Mesothelial cell of epicardium (in vitro differentiated cells): ENCODE measurements around the gene RETREG3. TPM values are rescaled to one million over a fixed set of nuclear protein-coding genes. Genes with fewer than 3 reads are reported as not detected.
"Not testable (repeated sequence)": the region's sequence is repeated elsewhere in the genome, so short reads cannot be mapped to it uniquely, and the experiment has no call there.

Source experiments
- DNase-seq, 2 experiments: peaks; one replicate each; pipeline ENCODE4 v3.0.0; 2021; ENCODE audit warnings: low spot score in 2 of 2; ENCODE audit not compliant: unreplicated experiment in 2 of 2
- H3K27ac Mint-ChIP-seq: 2 replicates; pipeline ENCODE4 v1.8.0; 2021; ENCODE audit warnings: mixed read lengths
- H3K27me3 Mint-ChIP-seq: 2 replicates; pipeline ENCODE4 v1.8.0; 2021; ENCODE audit warnings: low read depth, mixed read lengths
- H3K36me3 Mint-ChIP-seq: 2 replicates; pipeline ENCODE4 v1.8.0; 2021; ENCODE audit warnings: mixed read lengths
- H3K4me1 Mint-ChIP-seq: 2 replicates; pipeline ENCODE4 v1.8.0; 2021; ENCODE audit warnings: mixed read lengths
- H3K4me3 Mint-ChIP-seq: 2 replicates; pipeline ENCODE4 v1.8.0; 2021; ENCODE audit warnings: mild to moderate bottlenecking, moderate library complexity, mixed read lengths
- H3K9me3 Mint-ChIP-seq: 2 replicates; pipeline ENCODE4 v1.8.0; 2021; ENCODE audit warnings: mixed read lengths
- CTCF ChIP-seq: fragments of 200-600 bp; sonication (generic); IDR thresholded peaks from one replicate; pipeline ENCODE4 v1.5.0; 2021; ENCODE audit warnings: antibody characterized with exemption; ENCODE audit not compliant: unreplicated experiment
- total RNA-seq: library from RNA; stranded (reverse); gene quantifications from 3 replicates; pipeline ENCODE4 v1.2.1, GENCODE V29; 2021

The RETREG3 gene
- total RNA-seq, 1 donor from 2014 or later, result 77.7 TPM

- peaks cover 20% of the 10 kb centered on the region for H3K36me3 Mint-ChIP-seq
- H3K4me3 Mint-ChIP-seq, result no peak overlapping the region
- no peaks in the 10 kb centered on the region for H3K27me3 Mint-ChIP-seq
- H3K27ac Mint-ChIP-seq, result no peak overlapping the region
- H3K9me3 Mint-ChIP-seq, result no peaks in the 10 kb centered on the region
- no peak for TF ChIP-seq CTCF
- no peaks in the 10 kb centered on the region for H3K4me1 Mint-ChIP-seq
- DNase-seq, result no peak
Measured at GRCh38 chr17:42543190-42544079, 65.7 kb downstream of the RETREG3 start.

- no peaks in the 10 kb centered on the region for H3K27me3 Mint-ChIP-seq
- H3K4me3 Mint-ChIP-seq, result no peak overlapping the region
- H3K27ac Mint-ChIP-seq, result peak overlapping the region; percentile 64
- H3K36me3 Mint-ChIP-seq, result peaks cover 22% of the 10 kb centered on the region
- no peaks in the 10 kb centered on the region for H3K9me3 Mint-ChIP-seq
- H3K4me1 Mint-ChIP-seq, result peaks cover 11% of the 10 kb centered on the region
- DNase-seq, result no peak
- no peak for TF ChIP-seq CTCF
Measured at GRCh38 chr17:42541041-42541833, 67.9 kb downstream of the RETREG3 start.

- H3K9me3 Mint-ChIP-seq, H3K27ac Mint-ChIP-seq, H3K4me3 Mint-ChIP-seq, DNase-seq, H3K27me3 Mint-ChIP-seq: not testable (repeated sequence)
- peaks cover 14% of the 10 kb centered on the region for H3K4me1 Mint-ChIP-seq
- H3K36me3 Mint-ChIP-seq, result peaks cover 22% of the 10 kb centered on the region
Measured at GRCh38 chr17:42540558-42540957, 68.6 kb downstream of the RETREG3 start.

GRCh38 chr17:42538482-42538881 is 70.7 kb downstream of the RETREG3 start:
- Mint-ChIP-seq H3K27me3 (no peaks in the 10 kb centered on the region), H3K9me3 (no peaks in the 10 kb centered on the region), H3K4me1 (peaks cover 20% of the 10 kb centered on the region), H3K4me3 (peak overlapping the region; percentile 59), H3K27ac (no peak overlapping the region), H3K36me3 (peaks cover 19% of the 10 kb centered on the region)
- DNase-seq, result no peak
- no peak for TF ChIP-seq CTCF

GRCh38 chr17:42537826-42538451 is 71.2 kb downstream of the RETREG3 start:
- Mint-ChIP-seq H3K4me1 (peaks cover 22% of the 10 kb centered on the region), H3K9me3 (no peaks in the 10 kb centered on the region), H3K27ac (peak overlapping the region; percentile 54), H3K27me3 (no peaks in the 10 kb centered on the region), H3K36me3 (peaks cover 19% of the 10 kb centered on the region), H3K4me3 (peak overlapping the region; percentile 59)
- TF ChIP-seq CTCF, result no peak
- no peak for DNase-seq
